Measurements from ENCODE around the gene CXorf58.

Gene CXorf58

GRCh38 chrX:23938690-23939089 lies 30.9 kb downstream of the CXorf58 start:
- in situ Hi-C loops (cut with HindIII; ENCODE audit: low pct_ligation_motif_present, low sequenced_read_pairs), result no loop called here
- Histone ChIP-seq H3K27me3 (replicated peaks) (no peaks in the 10 kb centered on the region), H3K36me3 (replicated peaks) (no peaks in the 10 kb centered on the region), H3K4me3 (ENCODE audit: low read depth, low read length) (no peak overlapping the region), H3K27ac (no peak overlapping the region)
- no peak for DNase-seq
- TF ChIP-seq, protein P1, sequence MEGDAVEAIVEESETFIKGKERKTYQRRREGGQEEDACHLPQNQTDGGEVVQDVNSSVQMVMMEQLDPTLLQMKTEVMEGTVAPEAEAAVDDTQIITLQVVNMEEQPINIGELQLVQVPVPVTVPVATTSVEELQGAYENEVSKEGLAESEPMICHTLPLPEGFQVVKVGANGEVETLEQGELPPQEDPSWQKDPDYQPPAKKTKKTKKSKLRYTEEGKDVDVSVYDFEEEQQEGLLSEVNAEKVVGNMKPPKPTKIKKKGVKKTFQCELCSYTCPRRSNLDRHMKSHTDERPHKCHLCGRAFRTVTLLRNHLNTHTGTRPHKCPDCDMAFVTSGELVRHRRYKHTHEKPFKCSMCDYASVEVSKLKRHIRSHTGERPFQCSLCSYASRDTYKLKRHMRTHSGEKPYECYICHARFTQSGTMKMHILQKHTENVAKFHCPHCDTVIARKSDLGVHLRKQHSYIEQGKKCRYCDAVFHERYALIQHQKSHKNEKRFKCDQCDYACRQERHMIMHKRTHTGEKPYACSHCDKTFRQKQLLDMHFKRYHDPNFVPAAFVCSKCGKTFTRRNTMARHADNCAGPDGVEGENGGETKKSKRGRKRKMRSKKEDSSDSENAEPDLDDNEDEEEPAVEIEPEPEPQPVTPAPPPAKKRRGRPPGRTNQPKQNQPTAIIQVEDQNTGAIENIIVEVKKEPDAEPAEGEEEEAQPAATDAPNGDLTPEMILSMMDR (IDR thresholded peaks at IDR 0.05; ENCODE audit: low read depth, low read length, missing control alignments), result no peak

DNA sequence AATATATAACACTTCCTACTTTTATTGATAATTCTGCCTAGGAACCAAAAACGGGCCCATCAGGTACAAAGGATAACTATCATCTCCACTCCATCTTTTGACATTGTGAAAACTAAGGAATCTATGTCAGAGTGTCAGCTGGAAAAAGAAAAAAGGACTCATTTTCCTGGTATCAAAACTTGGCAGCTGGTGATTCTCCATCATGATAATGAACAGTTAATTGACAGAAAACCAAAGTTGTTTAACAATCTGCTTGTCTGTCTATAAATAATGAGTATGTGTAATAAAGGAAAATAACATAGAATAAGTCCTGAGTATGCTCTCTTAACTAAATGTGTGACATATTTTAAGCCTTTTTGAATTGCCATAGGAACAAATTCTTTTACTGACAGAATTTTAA lies 31.4 kb downstream of the CXorf58 start:
- DNase-seq, result no peak
- in situ Hi-C loops (cut with HindIII; ENCODE audit: low pct_ligation_motif_present, low sequenced_read_pairs), result no loop called here
- TF ChIP-seq, protein P1 (IDR thresholded peaks at IDR 0.05; ENCODE audit: low read depth, low read length, missing control alignments), result no peak

DNA sequence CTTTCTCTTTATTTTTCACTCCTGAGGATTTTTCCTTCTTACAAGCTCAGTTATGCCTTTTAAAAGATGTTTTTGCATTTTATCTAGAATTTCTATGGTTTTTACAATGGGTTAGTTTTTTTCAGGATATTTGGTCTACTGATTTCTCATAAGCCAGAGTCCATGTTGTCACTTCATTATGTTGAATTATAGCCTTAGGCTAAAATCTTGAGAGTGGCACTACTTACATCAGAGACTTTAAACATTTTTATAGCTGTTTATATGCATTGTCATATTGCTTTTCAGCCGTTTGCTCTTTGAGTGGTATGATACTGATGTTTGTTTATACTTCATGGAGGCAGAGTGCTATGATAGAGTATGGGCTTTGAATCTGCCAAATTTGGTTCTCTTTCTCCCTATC lies 36.4 kb downstream of the CXorf58 start:
- no peak overlapping the region for H3K4me3 ChIP-seq (ENCODE audit: low read depth, low read length)
- no peak overlapping the region for H3K27ac ChIP-seq
- in situ Hi-C loops (cut with HindIII; ENCODE audit: low pct_ligation_motif_present, low sequenced_read_pairs), result no loop called here
- no peaks in the 10 kb centered on the region for H3K27me3 ChIP-seq (replicated peaks)
- DNase-seq, result no peak
- TF ChIP-seq, protein P1 (IDR thresholded peaks at IDR 0.05; ENCODE audit: low read depth, low read length, missing control alignments), result no peak
- no peaks in the 10 kb centered on the region for H3K36me3 ChIP-seq (replicated peaks)

More for the DNA sequence above, 31.4 kb downstream of the CXorf58 start:
- Histone ChIP-seq H3K27me3 (replicated peaks) (no peaks in the 10 kb centered on the region), H3K36me3 (replicated peaks) (no peaks in the 10 kb centered on the region), H3K4me3 (ENCODE audit: low read depth, low read length) (no peak overlapping the region), H3K27ac (no peak overlapping the region)

DNA sequence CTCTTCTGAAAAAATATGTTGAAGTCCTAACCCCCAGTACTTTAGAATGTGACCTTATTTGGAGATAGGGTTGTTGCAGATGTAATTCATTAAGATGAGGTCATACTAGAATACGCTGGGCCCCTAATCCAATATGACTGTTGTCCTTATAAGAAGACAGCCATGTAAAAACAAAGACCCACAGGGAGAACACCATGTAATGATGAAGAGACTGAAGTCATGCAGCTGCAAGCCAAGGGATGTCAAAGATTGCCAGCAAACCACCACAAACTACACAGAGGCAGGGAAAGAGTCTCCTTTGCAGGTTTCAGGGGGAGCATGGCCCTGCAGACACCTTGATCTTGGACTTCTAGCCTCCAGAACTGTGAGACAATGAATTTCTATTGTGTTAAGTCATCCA lies 37.4 kb downstream of the CXorf58 start:
- in situ Hi-C loops (cut with HindIII; ENCODE audit: low pct_ligation_motif_present, low sequenced_read_pairs), result no loop called here
- TF ChIP-seq, protein P1 (IDR thresholded peaks at IDR 0.05; ENCODE audit: low read depth, low read length, missing control alignments), result no peak

DNA sequence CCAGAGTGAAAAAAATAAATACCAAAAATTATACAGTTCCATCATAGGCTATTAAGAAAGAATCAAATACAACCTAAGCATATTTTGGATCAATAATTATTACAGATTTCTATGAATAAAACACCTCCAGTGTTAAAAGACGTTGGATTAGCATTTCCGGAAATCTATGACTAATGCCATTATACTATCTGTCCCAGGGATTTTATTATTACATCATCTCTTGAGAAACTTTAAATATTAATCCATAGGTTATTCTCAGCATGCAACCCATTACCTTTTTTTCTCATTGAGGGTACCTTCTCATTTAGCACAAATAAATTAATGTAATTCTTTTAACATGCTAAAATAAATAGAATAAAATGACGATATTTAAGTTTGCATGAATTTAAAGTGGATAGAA lies 44.6 kb downstream of the CXorf58 start:
- H3K27ac ChIP-seq, result no peak overlapping the region
- DNase-seq, result no peak
- in situ Hi-C loops (cut with HindIII; ENCODE audit: low pct_ligation_motif_present, low sequenced_read_pairs), result no loop called here
- H3K4me3 ChIP-seq (ENCODE audit: low read depth, low read length), result no peak overlapping the region
- H3K27me3 ChIP-seq (replicated peaks), result no peaks in the 10 kb centered on the region
- TF ChIP-seq, protein P1 (IDR thresholded peaks at IDR 0.05; ENCODE audit: low read depth, low read length, missing control alignments), result no peak
- no peaks in the 10 kb centered on the region for H3K36me3 ChIP-seq (replicated peaks)

More for the DNA sequence above, 37.4 kb downstream of the CXorf58 start:
- H3K27me3 ChIP-seq (replicated peaks), result no peaks in the 10 kb centered on the region
- no peak overlapping the region for H3K27ac ChIP-seq
- H3K36me3 ChIP-seq (replicated peaks), result no peaks in the 10 kb centered on the region
- H3K4me3 ChIP-seq (ENCODE audit: low read depth, low read length), result no peak overlapping the region
- DNase-seq, result no peak
